ENCODE measurements around the gene TSPAN9. TPM values are rescaled to one million over a fixed set of nuclear protein-coding genes. Genes with fewer than 3 reads are reported as not detected.

TSPAN9 gene
- polyA plus RNA-seq, 1 of the 3 experiments (the other 2 are of a cell fraction): 34.9 TPM

GRCh38 chr12:3073438-3074250 lies 3.5 kb upstream of the TSPAN9 start:
- H3F3A ChIP-seq (replicated peaks; ENCODE audit: insufficient read depth): no peaks in the 10 kb centered on the region
- H3K9ac ChIP-seq: no peak overlapping the region
- H3K4me1 ChIP-seq (ENCODE audit: control insufficient read depth in 1 of 2, insufficient read depth in 2 of 2, low read depth in 1 of 2, low read length in 1 of 2): peaks cover 0 to 14% of the 10 kb centered on the region in 2 experiments; a peak in 2 of 4 replicates
- H3K4me3 ChIP-seq (ENCODE audit: low read depth in 2 of 2, low read length in 1 of 2): no peak overlapping the region; a peak in 1 of 4 replicates
- H3K9me3 ChIP-seq: no peaks in the 10 kb centered on the region
- ChIA-PET CTCF (interaction anchor here (0.6 to 11.3 kb wide), 58 partner anchors 9 to 730 kb away, joined by 3 to 165 read pairs (median 4); partner anchors contain the start of genes FOXM1 and RHNO1), POLR2A (interaction anchor here (1.2 kb wide), 1 partner anchor 33 kb away, joined by 3 read pairs; no protein-coding TSS in a partner anchor)
- H3K36me3 ChIP-seq (replicated peaks in 1 of 2; ENCODE audit: control insufficient read depth in 1 of 2, insufficient read depth in 2 of 2, low read length in 1 of 2): no peaks in the 10 kb centered on the region
- H3K79me2 ChIP-seq (ENCODE audit: insufficient read depth): peaks cover 11% of the 10 kb centered on the region
- TF ChIP-seq SIN3A (IDR thresholded peaks at IDR 0.05; ENCODE audit: borderline replicate concordance, low read depth, low read length) (no peak), TAF1 (IDR thresholded peaks at IDR 0.05; ENCODE audit: borderline replicate concordance, low read depth, low read length) (no peak), NFIC (IDR thresholded peaks at IDR 0.05; ENCODE audit: borderline replicate concordance) (no peak), MXI1 (IDR thresholded peaks at IDR 0.05; ENCODE audit: low read depth, low read length) (peak; percentile 41; the same call in 1 of the 2 replicates), TEAD4 (IDR thresholded peaks at IDR 0.05; ENCODE audit: borderline replicate concordance, insufficient read depth) (no peak), POLR2AphosphoS5 (IDR thresholded peaks at IDR 0.05; ENCODE audit: low read depth, low read length) (no peak), SMC3 (IDR thresholded peaks at IDR 0.05; ENCODE audit: low read depth, low read length) (peak; percentile 92), FOSL2 (IDR thresholded peaks at IDR 0.05; ENCODE audit: borderline replicate concordance, low read depth) (no peak), CHD2 (IDR thresholded peaks at IDR 0.05; ENCODE audit: low read length, partially characterized antibody) (no peak), RAD21 (IDR thresholded peaks at IDR 0.05; ENCODE audit: low read length) (peak; percentile 94), IRF3 (IDR thresholded peaks at IDR 0.05; ENCODE audit: low read depth, low read length) (no peak), RXRA (IDR thresholded peaks at IDR 0.05; ENCODE audit: borderline replicate concordance, low read depth) (no peak), ELF1 (IDR thresholded peaks at IDR 0.05) (no peak), YY1 (IDR thresholded peaks at IDR 0.05; ENCODE audit: low read depth) (no peak), GATA2 (CRISPR knock-in tag; IDR thresholded peaks at IDR 0.05) (0 out of 2 replicates have a peak, but pooled peaks have one; percentile 24), RCOR1 (IDR thresholded peaks at IDR 0.05; ENCODE audit: low read length) (peak; percentile 72)
- TF ChIP-seq, protein P1, sequence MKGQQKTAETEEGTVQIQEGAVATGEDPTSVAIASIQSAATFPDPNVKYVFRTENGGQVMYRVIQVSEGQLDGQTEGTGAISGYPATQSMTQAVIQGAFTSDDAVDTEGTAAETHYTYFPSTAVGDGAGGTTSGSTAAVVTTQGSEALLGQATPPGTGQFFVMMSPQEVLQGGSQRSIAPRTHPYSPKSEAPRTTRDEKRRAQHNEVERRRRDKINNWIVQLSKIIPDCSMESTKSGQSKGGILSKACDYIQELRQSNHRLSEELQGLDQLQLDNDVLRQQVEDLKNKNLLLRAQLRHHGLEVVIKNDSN (IDR thresholded peaks at IDR 0.05; ENCODE audit: borderline replicate concordance, low read depth): no peak
- TF ChIP-seq, protein P2, sequence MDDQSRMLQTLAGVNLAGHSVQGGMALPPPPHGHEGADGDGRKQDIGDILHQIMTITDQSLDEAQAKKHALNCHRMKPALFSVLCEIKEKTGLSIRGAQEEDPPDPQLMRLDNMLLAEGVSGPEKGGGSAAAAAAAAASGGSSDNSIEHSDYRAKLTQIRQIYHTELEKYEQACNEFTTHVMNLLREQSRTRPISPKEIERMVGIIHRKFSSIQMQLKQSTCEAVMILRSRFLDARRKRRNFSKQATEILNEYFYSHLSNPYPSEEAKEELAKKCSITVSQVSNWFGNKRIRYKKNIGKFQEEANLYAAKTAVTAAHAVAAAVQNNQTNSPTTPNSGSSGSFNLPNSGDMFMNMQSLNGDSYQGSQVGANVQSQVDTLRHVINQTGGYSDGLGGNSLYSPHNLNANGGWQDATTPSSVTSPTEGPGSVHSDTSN (IDR thresholded peaks at IDR 0.05): 0 out of 2 replicates have a peak, but pooled peaks have one; percentile 12
- TF ChIP-seq, protein P3, sequence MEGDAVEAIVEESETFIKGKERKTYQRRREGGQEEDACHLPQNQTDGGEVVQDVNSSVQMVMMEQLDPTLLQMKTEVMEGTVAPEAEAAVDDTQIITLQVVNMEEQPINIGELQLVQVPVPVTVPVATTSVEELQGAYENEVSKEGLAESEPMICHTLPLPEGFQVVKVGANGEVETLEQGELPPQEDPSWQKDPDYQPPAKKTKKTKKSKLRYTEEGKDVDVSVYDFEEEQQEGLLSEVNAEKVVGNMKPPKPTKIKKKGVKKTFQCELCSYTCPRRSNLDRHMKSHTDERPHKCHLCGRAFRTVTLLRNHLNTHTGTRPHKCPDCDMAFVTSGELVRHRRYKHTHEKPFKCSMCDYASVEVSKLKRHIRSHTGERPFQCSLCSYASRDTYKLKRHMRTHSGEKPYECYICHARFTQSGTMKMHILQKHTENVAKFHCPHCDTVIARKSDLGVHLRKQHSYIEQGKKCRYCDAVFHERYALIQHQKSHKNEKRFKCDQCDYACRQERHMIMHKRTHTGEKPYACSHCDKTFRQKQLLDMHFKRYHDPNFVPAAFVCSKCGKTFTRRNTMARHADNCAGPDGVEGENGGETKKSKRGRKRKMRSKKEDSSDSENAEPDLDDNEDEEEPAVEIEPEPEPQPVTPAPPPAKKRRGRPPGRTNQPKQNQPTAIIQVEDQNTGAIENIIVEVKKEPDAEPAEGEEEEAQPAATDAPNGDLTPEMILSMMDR (IDR thresholded peaks at IDR 0.05): peak; percentile 99
- TF ChIP-seq, protein P4, sequence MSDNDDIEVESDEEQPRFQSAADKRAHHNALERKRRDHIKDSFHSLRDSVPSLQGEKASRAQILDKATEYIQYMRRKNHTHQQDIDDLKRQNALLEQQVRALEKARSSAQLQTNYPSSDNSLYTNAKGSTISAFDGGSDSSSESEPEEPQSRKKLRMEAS (IDR thresholded peaks at IDR 0.05; ENCODE audit: low read depth): peak; percentile 56; the same call in 1 of the 2 replicates
- H2AFZ ChIP-seq (ENCODE audit: low read depth): 0 out of 2 replicates have a peak overlapping the region, but pooled peaks have one; percentile 38
- H3K27me3 ChIP-seq (ENCODE audit: insufficient read depth): no peaks in the 10 kb centered on the region
- no peak overlapping the region for H3K27ac ChIP-seq (ENCODE audit: low read depth in 2 of 2, low read length in 1 of 2)
- no peak overlapping the region for H3K4me2 ChIP-seq
- H3K9me2 ChIP-seq: no peaks in the 10 kb centered on the region
- no peaks in the 10 kb centered on the region for H4K20me1 ChIP-seq (ENCODE audit: insufficient read depth)
- WGBS (ENCODE audit: low lambda C conversion rate): 25% methylated on average over 13 of the region's 13 CpGs
- DNase-seq: peak; percentile 90

All from SK-N-SH (cell line).